Activated T-cell treated with anti-CD3 and anti-CD28 coated beads for 48 hours (primary cell): ENCODE data around the gene TTLL11.
"Not testable (repeated sequence)": the region's sequence is repeated elsewhere in the genome, so short reads cannot be mapped to it uniquely, and the experiment has no call there.

Source experiments
- DNase-seq: peaks from one replicate; pipeline ENCODE4 v3.0.0-alpha.2; 2020; ENCODE audit warnings: low read depth

TTLL11 gene

DNA sequence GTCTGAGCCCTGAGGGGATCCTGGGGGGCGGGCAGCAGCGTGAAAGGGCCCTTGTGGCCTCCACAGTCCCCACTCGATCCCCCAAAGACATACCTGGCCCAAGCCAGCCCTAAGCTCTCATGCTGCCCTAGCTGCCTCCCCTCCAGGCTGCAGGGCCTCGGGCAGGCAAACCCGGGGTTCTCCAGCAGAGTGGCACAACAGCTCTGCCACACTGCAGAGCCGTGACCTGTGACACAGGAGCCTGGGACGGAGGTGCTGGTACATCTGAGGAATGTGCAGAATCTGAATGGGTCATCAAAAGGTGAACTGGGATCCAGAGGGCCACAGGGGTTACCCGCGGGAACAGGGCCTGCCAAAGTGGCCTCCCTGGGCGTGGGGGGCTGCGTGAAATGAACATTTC, 278.5 kb downstream of the TTLL11 start:
- DNase-seq = no peak

DNA sequence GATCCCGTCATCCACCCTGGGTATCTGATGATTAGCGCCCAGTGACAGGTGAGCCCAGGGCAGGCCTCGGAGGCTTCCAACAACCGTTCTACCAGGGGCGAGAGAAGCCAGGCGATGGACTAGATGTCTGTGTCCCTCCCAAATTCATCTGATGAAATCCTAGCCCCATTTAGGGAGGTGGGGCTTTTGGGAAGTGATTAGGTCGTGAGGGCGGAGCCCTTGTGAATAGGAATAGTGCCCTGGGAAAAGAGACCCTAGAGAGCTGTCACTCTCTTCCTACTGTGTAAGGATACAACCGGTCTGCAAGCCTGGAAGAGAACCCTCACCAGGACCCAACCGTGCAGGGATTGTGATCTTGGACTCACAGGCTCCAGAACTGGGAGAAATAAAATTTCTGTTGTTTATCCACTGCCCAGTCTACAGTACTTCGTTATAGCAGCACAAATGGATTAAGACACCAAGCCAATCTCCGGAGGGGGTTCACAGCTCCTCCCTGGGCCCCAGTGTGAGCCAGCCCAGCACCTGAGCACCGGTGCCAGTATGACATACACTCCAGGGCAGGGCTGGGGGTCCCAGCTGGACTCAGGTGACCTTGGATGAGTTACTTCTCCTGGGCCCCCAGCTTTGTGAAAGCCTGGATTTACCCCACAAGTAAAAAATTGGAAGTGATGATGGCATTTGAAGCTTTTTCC, 279.4 kb downstream of the TTLL11 start:
- DNase-seq = no peak

DNA sequence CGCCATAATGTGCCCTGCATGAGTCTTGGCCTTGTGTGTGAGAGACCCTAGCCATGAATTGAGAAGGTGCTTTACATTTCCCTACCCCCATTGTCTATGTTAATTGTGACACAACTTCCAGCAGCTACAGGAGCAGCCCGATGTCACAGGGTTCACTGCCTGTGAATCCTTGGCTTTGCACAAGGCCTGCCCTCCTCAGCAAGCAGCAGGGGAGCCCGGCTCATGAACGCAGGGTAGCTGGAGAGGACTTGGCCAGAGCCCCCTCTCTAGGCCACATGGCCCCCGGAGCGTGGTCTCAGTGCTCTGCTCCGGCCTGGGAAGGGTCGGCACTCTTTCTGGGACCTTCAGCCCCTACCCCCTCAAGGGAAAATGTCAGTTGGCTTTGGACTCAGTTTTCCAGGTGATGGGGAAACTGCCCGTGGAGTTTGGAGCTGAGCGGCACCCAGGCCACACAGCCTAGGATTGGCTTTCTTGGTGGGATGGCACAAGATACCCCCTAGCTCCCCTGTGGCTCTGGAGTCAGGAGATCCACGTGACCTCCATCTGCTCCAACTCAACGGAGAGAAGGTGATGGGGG, 280.9 kb downstream of the TTLL11 start:
- DNase-seq = no peak

DNA sequence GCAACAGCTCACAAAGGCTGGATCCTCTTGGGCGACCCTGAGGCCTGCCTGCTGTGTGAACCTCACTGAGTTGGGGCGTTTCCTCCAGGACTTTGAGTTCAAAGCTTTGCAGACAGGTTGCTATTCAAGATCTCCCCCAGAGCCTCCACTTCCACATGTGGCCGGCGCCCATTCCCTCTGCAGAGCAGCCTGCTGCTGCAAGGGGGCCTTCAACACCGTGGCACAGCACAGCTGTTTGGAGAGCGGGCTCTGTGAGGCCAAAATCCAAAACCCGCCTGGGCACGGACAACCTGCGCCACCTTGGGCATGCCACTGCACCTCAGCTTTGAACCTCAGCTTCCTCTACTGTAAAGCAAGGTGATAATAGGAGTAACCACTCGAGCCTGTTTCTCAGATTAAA, 281.4 kb downstream of the TTLL11 start:
- DNase-seq = no peak

DNA sequence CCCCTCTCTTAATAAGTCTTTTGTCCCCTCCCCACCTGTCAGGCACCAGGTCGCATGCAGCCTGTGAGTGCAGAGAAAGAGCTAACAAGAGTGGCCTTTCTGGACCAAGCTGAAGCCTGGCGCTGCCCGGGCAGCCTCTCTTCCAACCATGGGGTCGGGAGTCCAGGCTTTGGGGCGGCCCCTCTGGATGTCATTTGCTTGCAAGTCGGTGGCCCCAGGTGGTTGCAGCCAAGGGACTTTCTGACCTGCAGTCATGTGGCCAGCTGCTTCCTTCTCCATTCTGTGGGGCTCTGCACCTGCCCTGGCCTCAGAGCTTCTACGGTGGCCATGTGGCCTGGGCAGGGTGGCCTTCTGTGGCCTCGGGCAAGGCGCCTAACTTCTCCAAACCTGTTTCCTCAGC, 282.0 kb downstream of the TTLL11 start:
- no peak for DNase-seq

DNA sequence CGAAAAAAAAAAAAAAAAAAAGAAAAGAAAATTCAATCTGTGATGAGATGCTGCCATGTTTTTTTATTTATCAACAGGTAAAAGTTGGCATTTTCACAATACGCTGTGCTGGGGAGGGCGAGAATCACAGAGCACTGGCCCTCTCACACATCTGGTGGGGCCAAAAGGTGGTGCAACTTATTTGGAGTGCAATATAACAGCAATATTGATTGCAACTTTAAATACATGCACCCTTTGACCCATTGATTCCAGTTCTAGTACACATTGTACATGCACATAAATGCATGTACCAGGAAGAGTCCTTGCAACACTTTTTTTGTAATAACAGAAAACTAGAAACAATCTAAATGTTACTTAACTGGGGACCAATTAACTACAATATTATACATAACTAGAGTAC, 282.6 kb downstream of the TTLL11 start:
- DNase-seq = no peak

DNA sequence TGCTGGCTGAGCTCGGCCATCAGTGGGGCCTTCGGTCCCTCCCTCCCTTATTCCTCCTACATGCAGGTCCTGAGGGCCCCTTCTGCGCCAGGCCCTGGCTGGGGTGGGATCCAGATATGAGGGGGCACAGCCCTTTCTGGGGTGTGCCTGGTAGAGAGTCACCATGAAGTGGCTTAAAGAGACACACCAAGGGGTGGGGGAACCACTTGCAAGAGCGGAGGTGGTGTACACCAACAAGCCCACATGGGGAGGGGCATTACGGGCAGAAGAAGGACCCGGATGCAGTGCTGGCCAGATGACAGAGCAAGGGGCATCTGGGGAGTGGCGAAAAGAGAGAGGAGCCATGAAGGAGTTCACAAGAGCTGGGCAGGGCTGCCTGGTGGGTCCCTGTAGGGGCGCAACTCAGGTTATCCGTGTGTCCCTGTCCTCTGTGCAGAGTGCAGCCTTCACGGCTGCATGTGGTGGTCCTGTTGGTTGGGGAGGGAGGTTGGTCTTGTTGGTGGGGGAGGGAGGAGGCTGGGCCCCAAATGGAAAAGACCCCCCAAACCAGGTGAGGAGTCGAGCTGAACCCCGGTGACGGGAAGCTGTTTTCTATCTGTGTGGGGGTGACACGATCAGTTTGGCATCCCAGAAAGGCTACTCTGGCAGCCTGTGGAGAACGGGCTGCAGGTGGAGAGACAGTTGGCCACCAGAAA, 283.6 kb downstream of the TTLL11 start:
- no peak for DNase-seq

DNA sequence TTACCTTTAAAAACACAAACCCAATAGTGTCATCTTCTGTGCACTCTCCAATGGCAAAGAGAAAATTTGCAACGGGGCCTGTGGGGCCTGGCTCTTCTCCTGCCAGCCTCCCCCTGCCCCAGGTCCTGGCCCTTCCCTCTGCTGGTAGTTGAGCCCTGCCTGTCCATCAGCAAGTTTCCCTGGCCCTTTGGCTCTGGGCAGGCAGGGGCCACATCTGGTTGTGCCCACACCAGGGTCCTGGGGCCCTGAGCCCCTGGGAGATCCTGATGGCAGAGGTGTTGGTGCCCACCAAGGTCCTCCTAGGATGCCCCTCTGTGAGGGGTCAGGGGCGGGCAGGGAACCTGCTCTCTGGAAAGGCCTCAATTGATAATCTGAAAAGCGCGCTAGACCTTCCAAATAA, 284.3 kb downstream of the TTLL11 start:
- no peak for DNase-seq

DNA sequence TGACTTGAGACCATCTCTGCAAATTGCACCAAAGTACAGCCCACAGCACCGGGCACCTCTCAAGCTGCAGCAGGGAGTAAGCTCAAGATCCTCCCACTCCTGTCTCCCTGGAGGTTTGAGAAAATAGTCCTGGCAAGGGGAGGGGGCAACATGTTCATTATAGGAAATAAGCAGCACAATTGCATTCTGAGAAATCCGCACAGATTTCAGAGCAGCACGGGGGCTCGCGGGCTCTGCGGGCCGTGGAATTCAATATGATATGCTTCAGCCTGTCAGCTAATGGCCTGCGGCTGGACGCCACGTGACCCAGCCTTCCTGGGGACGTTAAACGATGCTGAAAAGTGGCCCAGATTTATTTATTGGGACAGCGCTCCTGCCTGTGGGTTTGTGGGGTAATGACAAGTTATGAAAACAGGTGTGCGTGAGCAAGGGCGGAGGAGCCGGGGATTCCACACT, 285.3 kb downstream of the TTLL11 start:
- DNase-seq = no peak

DNA sequence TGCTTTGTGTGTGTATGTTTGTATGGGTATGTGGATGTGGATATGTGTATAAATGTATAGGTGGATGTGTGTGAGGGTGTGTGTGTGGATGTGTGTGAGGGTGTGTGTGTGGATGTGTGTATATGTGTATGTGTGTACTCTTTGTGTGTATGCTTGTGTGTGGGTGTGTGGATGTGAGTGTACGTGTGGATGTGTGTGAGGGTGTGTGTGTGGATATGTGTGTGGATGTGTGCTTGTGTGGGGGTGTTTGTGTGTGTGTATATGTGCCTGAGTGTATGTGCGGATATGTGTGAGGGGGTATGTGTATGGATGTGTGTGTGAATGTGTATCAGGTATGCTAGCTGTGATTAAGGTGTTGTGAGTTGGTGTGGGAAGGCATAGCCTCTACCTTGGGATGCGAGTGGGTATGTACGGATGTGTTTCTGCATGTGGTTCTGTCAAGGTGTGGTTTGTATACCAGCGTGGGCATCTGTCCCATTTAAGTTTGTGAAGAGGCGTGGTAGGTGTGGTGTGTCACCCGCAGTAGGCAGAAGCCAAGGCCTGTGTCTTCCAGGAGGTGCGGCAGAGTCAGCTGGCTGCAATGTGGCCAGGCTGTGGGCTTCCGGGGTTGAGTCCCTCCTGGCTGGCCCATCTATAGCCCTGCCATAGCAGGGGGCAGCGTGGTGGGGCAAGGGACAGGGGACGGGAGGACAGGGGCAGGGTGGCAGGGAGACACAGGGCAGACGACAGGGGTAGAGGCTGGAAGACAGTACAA, 285.9 kb downstream of the TTLL11 start:
- no peak for DNase-seq

DNA sequence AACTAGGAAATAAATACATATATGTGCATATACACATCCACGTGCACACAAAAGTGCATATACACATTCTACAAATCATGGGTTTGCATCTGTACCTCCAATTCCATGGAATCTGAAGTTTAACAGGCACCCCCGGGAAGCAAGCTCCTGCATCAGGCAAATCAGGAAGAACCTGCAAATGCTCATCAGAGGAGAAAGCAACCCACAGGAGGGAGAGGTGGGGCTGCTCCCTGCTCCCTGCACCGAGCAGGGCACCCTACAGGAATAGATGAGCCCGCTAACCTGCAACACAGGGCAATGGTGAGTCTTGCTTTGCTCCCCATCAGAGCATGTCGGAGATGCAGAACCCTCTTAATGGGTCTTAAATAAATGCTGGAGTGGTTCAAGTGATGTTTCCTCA, 290.4 kb downstream of the TTLL11 start:
- DNase-seq = no peak

DNA sequence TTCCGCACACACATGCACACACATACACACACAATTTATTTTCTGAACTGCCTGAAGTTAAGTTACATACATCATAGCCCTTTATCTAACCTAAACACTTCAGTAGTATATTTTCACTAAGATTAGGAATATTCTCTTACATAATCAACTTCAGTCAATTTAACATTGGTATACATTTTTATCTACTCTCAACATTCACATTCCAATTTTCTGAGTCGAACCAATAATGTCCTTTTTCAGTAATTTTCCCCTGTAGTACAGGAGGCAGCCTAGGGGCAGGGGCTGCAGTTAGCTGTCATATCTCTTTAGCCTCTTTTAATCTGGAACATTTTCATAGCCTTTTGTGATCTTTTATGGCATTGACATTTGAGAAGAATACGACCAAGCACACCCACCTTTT, 291.5 kb downstream of the TTLL11 start:
- DNase-seq = no peak

DNA sequence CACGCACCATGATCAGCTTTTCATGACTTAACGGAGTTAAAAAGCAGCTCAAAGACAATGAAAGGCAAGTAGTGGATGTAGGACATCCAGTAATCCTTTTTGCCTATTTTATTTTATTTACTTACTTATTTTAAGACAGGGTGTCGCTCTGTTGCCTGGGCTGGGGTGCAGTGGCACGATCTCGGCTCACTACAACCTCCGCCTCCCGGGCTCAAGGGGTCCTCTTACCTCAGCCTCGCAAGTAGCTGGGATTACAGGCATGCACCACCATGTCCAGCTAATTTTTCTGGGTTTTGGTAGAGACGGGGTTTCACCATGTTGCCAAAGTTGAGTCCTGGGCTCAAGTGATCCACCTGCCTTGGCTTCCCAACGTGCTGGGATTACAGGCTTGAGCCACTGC, 292.7 kb downstream of the TTLL11 start:
- no peak for DNase-seq

DNA sequence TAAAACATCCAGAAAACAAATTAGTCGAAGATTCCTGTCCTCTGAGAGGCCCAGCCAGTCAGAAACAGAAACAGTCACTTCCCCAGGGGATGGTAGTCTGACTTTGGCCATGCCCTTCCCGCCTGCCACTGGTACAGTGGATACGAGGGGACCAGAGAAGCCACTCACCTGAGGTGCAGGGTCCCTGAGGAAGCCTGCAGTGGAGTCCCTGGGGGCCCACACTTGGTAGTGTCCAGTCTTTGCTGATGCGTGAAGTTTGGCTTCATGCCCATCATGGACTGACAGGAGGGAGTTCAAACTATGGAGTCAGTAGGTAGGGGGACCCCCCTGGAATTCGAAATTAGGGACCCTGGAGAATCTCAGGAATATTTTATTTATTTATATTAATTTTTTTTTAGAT, 294.2 kb downstream of the TTLL11 start:
- DNase-seq = no peak

DNA sequence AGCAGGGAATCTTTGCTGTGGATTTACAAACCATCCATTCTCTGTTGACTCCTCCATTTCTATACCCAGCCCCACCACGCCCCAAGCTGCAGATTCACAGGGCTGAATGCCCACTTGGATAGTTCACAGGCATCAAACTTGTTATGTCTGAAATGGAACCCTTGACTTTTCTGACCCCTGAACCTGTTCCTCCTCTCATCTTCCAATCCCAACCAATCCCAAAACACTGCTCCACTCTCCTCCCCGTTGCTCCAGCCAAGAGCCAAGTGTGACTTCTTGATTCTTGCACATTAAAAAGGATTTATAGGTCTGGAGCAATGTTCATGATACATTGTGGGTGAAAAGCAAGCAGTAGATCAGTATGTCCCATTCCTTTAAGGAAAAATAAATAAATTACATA, 296.0 kb downstream of the TTLL11 start:
- no peak for DNase-seq

DNA sequence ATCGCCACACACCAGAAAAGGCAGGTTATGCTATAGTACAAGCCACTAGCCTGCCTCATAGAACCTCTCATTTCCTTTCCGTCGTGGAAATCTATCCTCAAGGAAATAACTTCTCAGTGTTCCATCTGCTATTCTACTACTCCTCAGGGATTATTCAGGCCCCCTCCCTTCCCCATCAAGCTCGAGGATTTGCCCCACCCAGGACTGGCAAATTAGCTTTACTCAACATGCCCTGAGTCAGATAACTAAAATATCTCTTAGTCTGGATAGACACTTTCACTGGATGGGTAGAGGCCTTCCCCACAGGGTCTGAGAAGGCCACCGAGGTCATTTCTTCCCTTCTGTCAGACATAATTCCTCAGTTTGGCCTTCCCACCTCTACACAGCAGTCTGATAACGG, 298.8 kb downstream of the TTLL11 start:
- DNase-seq = not testable (repeated sequence)

DNA sequence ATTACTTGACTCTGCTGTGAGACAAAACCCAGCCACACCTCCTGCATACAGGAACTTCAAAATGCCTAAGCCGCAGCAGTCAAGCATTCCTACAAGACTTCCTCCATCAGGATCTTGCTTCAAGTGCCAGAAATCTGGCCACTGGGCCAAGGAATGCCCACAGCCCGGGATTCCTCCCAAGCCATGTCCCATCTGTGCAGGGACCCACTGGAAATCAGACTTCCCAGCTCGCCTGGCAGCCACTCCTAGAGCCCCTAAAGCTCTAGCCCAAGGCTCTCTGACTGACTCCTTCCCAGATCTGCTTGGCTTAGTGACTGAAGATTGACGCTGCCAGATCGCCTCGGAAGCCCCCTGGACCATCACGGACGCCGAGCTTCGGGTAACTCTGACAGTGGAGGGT, 300.6 kb downstream of the TTLL11 start:
- not testable (repeated sequence) for DNase-seq

DNA sequence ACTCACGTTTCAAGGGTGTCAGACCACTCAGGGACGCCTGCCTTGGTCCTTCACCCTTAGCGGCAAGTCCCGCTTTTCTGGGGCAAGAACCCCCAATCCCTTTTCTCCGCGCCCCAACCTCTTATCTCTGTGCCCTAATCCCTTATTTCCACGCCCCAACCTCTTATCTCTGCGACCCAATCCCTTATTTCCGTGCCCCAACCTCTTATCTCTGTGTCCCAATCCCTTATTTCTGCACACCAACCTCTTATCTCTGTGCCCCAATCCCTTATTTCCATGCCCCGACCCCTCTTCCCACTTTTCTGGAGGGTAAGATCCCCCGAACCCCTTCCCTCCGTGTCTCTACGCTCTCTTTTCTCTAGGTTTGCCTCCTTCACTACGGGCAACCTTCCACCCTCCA, 302.3 kb downstream of the TTLL11 start:
- no peak for DNase-seq

DNA sequence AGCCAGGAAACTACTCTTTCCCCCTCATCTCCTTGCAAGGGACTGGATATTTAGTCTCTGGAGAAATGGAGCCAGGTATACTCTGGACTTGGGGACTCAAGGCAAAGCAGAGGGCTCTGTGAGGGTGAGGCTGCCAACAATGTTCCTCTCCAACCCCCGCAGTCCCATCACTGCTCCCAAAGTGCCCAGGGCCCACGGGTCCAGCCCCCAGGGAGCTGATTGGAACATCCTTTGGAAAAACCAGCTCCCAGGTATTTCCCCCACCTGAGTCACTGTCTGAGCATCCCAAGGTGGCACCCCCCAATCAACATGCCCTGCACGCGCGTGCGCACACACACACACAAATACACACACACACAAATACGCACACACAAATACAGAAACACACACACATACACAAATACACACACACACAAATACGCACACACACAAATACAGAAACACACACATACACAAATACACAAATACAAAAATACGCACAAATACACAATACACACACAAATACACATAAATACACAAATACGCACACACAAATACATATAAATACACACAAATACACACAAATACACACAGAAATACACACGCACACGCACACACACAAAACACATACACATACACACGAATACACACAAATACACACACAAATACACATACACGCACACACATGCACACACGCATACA, 304.3 kb downstream of the TTLL11 start:
- DNase-seq = no peak

DNA sequence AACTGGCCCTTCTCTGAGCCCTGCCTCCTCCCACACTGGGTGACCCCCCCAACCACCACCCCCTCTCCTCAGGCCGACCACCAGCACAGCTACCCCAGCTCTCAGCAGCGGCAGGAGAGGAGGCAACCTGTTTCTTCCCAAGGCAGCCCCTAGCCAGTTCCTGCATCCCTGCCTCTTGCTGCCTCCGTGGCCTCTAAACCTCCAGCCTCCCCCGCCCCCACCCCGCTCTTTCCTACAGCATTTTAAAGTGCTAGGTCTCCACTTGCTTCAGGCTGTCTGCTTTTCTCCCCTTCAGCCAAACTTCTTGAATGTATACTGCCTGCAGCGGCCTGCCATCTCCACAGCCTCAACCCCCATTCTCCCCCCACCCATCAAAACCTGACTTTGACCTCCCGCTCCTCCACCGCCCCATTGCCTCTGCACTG, 306.1 kb downstream of the TTLL11 start:
- DNase-seq = no peak

DNA sequence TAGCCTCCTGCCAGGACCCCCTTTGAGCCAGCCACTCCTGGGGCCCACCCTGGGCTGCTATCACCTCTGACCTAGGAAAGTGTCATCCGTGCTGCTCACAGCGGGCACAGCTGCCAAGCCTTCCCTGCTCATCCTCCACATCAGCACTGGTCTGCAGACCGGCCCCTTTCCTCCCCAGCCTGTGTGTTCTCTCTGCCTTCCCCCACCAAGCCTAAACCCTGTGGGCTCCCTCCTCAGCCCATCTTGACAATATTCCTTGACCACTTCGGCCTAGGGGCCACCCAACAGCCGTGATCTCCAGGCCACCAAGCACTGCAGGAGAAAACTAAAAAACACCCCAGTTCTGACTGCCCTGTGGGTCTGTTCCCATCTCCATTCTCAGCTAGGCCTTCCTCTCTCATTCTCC, 306.6 kb downstream of the TTLL11 start:
- DNase-seq = no peak
